ENCODE measurements around the gene ZNF236. TPM values are rescaled to one million over a fixed set of nuclear protein-coding genes. Genes with fewer than 3 reads are reported as not detected.

The ZNF236 gene
- polyA plus RNA-seq, 1 donor from 2014 or later = 7.7 TPM

- no peaks in the 10 kb centered on the region for H3K27me3 ChIP-seq (ENCODE audit: insufficient read depth, low read depth, low read length)
- H4K20me1 ChIP-seq (ENCODE audit: insufficient read depth) = no peaks in the 10 kb centered on the region
- H3K79me2 ChIP-seq (replicated peaks; ENCODE audit: insufficient read depth, low read length) = peaks cover 26% of the 10 kb centered on the region
- H3K9me3 ChIP-seq (ENCODE audit: low read length) = no peaks in the 10 kb centered on the region
- H3K4me2 ChIP-seq (ENCODE audit: low read length) = no peak overlapping the region
- no peak overlapping the region for H3K27ac ChIP-seq (ENCODE audit: low read length)
- no peak for TF ChIP-seq EP300 (conservative IDR thresholded peaks at IDR 0.05; ENCODE audit: poor library complexity, severe bottlenecking)
- TF ChIP-seq, protein P1, sequence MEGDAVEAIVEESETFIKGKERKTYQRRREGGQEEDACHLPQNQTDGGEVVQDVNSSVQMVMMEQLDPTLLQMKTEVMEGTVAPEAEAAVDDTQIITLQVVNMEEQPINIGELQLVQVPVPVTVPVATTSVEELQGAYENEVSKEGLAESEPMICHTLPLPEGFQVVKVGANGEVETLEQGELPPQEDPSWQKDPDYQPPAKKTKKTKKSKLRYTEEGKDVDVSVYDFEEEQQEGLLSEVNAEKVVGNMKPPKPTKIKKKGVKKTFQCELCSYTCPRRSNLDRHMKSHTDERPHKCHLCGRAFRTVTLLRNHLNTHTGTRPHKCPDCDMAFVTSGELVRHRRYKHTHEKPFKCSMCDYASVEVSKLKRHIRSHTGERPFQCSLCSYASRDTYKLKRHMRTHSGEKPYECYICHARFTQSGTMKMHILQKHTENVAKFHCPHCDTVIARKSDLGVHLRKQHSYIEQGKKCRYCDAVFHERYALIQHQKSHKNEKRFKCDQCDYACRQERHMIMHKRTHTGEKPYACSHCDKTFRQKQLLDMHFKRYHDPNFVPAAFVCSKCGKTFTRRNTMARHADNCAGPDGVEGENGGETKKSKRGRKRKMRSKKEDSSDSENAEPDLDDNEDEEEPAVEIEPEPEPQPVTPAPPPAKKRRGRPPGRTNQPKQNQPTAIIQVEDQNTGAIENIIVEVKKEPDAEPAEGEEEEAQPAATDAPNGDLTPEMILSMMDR (IDR thresholded peaks at IDR 0.05; ENCODE audit: poor library complexity, severe bottlenecking) = no peak
- no peak for TF ChIP-seq RAD21 (conservative IDR thresholded peaks at IDR 0.05)
- TF ChIP-seq, protein P2, sequence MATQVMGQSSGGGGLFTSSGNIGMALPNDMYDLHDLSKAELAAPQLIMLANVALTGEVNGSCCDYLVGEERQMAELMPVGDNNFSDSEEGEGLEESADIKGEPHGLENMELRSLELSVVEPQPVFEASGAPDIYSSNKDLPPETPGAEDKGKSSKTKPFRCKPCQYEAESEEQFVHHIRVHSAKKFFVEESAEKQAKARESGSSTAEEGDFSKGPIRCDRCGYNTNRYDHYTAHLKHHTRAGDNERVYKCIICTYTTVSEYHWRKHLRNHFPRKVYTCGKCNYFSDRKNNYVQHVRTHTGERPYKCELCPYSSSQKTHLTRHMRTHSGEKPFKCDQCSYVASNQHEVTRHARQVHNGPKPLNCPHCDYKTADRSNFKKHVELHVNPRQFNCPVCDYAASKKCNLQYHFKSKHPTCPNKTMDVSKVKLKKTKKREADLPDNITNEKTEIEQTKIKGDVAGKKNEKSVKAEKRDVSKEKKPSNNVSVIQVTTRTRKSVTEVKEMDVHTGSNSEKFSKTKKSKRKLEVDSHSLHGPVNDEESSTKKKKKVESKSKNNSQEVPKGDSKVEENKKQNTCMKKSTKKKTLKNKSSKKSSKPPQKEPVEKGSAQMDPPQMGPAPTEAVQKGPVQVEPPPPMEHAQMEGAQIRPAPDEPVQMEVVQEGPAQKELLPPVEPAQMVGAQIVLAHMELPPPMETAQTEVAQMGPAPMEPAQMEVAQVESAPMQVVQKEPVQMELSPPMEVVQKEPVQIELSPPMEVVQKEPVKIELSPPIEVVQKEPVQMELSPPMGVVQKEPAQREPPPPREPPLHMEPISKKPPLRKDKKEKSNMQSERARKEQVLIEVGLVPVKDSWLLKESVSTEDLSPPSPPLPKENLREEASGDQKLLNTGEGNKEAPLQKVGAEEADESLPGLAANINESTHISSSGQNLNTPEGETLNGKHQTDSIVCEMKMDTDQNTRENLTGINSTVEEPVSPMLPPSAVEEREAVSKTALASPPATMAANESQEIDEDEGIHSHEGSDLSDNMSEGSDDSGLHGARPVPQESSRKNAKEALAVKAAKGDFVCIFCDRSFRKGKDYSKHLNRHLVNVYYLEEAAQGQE (IDR thresholded peaks at IDR 0.05; ENCODE audit: borderline replicate concordance) = no peak
- no peak for TF ChIP-seq EZH2 (IDR thresholded peaks at IDR 0.05; ENCODE audit: borderline replicate concordance, insufficient read depth, low read length, poor library complexity, severe bottlenecking)
- TF ChIP-seq POLR2AphosphoS5 (IDR thresholded peaks at IDR 0.05) = no peak
- TF ChIP-seq MXI1 (conservative IDR thresholded peaks at IDR 0.05; ENCODE audit: poor library complexity, severe bottlenecking) = no peak
- H3K9ac ChIP-seq (ENCODE audit: low read length) = no peak overlapping the region
- no peaks in the 10 kb centered on the region for H3K36me3 ChIP-seq (ENCODE audit: insufficient read depth, low read length)
- no peaks in the 10 kb centered on the region for H3K9me2 ChIP-seq (ENCODE audit: insufficient read depth, low read length)
- H2AFZ ChIP-seq (ENCODE audit: low read depth, low read length) = no peak overlapping the region
- no peak overlapping the region for H3K4me3 ChIP-seq (ENCODE audit: low read length)
- H3F3A ChIP-seq (ENCODE audit: insufficient read depth, low read length, poor library complexity, severe bottlenecking) = no peaks in the 10 kb centered on the region
Observed at GRCh38 chr18:76824754-76825153, 2.4 kb downstream of the ZNF236 start.

- Histone ChIP-seq H3K9ac (ENCODE audit: low read length) (no peak overlapping the region), H2AFZ (ENCODE audit: low read depth, low read length) (no peak overlapping the region), H3K36me3 (ENCODE audit: insufficient read depth, low read length) (no peaks in the 10 kb centered on the region), H4K20me1 (ENCODE audit: insufficient read depth) (no peaks in the 10 kb centered on the region), H3F3A (ENCODE audit: insufficient read depth, low read length, poor library complexity, severe bottlenecking) (no peaks in the 10 kb centered on the region), H3K9me3 (ENCODE audit: low read length) (peaks cover 3% of the 10 kb centered on the region), H3K27me3 (ENCODE audit: insufficient read depth, low read depth, low read length) (no peaks in the 10 kb centered on the region), H3K9me2 (ENCODE audit: insufficient read depth, low read length) (no peaks in the 10 kb centered on the region), H3K79me2 (replicated peaks; ENCODE audit: insufficient read depth, low read length) (peaks cover 6% of the 10 kb centered on the region), H3K27ac (ENCODE audit: low read length) (no peak overlapping the region), H3K4me3 (ENCODE audit: low read length) (no peak overlapping the region), H3K4me2 (ENCODE audit: low read length) (no peak overlapping the region)
- TF ChIP-seq, protein P2 (IDR thresholded peaks at IDR 0.05; ENCODE audit: borderline replicate concordance) = no peak
- TF ChIP-seq EZH2 (IDR thresholded peaks at IDR 0.05; ENCODE audit: borderline replicate concordance, insufficient read depth, low read length, poor library complexity, severe bottlenecking) = no peak
- TF ChIP-seq RAD21 (conservative IDR thresholded peaks at IDR 0.05) = no peak
- no peak for TF ChIP-seq SMC3 (conservative IDR thresholded peaks at IDR 0.05; ENCODE audit: poor library complexity)
- no peak for TF ChIP-seq MXI1 (conservative IDR thresholded peaks at IDR 0.05; ENCODE audit: poor library complexity, severe bottlenecking)
Observed at GRCh38 chr18:76827205-76828200, 5.1 kb downstream of the ZNF236 start.

Data from neural cell (in vitro differentiated cells).